H1 (cell line): ENCODE results near the gene OR2V2. TPM values are rescaled to one million over a fixed set of nuclear protein-coding genes. Genes with fewer than 3 reads are reported as not detected.
A peak's percentile ranks its signal among the peaks of the same experiment; 100 is the strongest.

ENCODE experiments used
- CTCF ChIA-PET: fragments of 300-600 bp; sonication (Branson Sonifier 250); formaldehyde crosslinking; loops from one replicate; lab custom pipeline; 2021; ENCODE audit not compliant: partially characterized antibody; lab: Charles Lee
- POLR2A ChIA-PET: fragments of 300-600 bp; sonication (Branson Sonifier 250); formaldehyde crosslinking; loops from one replicate; lab custom pipeline; 2021; ENCODE audit warnings: inconsistent platforms; ENCODE audit not compliant: partially characterized antibody; lab: Charles Lee
- DNase-seq, 2 experiments: peaks; one replicate each; pipeline versions ENCODE4 v3.0.0 to v3.0.0-alpha.2; 2010 to 2022; ENCODE audit warnings: low spot score in 2 of 2, low read depth in 1 of 2, mixed read lengths in 1 of 2
- FAIRE-seq: peaks from 2 replicates; lab custom pipeline; 2011; peaks lifted over from hg19 to GRCh38; lab: Jason Lieb, UNC
- H2AFZ ChIP-seq: 2 replicates; pipeline ENCODE4 v1.8.1; 2012; ENCODE audit warnings: low read length, inconsistent platforms
- H2AK5ac ChIP-seq: 2 replicates; pipeline ENCODE4 v1.6.1; 2013; ENCODE audit warnings: low read depth, low read length
- H2BK120ac ChIP-seq: replicated peaks from 2 replicates; pipeline ENCODE3; 2013; ENCODE audit warnings: low read depth, low read length, inconsistent platforms
- H2BK12ac ChIP-seq: 2 replicates; pipeline ENCODE4 v1.6.1; 2013; ENCODE audit warnings: low read depth, low read length
- H2BK15ac ChIP-seq: 2 replicates; pipeline ENCODE4 v1.6.1; 2013; ENCODE audit warnings: low read length
- H2BK20ac ChIP-seq: 2 replicates; pipeline ENCODE4 v1.6.1; 2013; ENCODE audit warnings: low read length
- H2BK5ac ChIP-seq: 2 replicates; pipeline ENCODE4 v1.6.1; 2013; ENCODE audit warnings: low read depth, low read length
- H3K14ac ChIP-seq: 2 replicates; pipeline ENCODE4 v1.6.1; 2013; ENCODE audit warnings: inconsistent platforms; ENCODE audit not compliant: insufficient read length
- H3K18ac ChIP-seq: 2 replicates; pipeline ENCODE4 v1.6.1; 2013; ENCODE audit warnings: low read length; ENCODE audit errors: extremely low read depth
- H3K23ac ChIP-seq: 2 replicates; pipeline ENCODE4 v1.6.1; 2013; ENCODE audit warnings: inconsistent platforms; ENCODE audit not compliant: insufficient read length
- H3K23me2 ChIP-seq: 2 replicates; pipeline ENCODE4 v1.6.1; 2013; ENCODE audit warnings: low read depth, low read length
- H3K27ac ChIP-seq: 2 replicates; pipeline ENCODE4 v1.6.1; 2011; ENCODE audit warnings: low read depth, low read length, inconsistent platforms
- H3K27me3 ChIP-seq, 4 experiments: replicated peaks in 1 of 4; 1 replicate in 1 of 4; 2 replicates in 3 of 4; pipeline versions ENCODE4 v1.6.1 to v1.8.1; 2011 to 2013; ENCODE audit warnings: low read length in 3 of 4, mild to moderate bottlenecking in 3 of 4, inconsistent platforms in 2 of 4, mixed read lengths in 2 of 4, moderate library complexity in 1 of 4; ENCODE audit not compliant: control insufficient read depth in 3 of 4, insufficient read depth in 3 of 4; ENCODE audit errors: extremely low read depth in 1 of 4
- H3K36me3 ChIP-seq, 4 experiments: 2 replicates each; pipeline versions ENCODE4 v1.6.1 to v1.8.1; 2011 to 2013; ENCODE audit warnings: mild to moderate bottlenecking in 4 of 4, low read length in 3 of 4, moderate library complexity in 2 of 4, control low read depth in 1 of 4, inconsistent platforms in 1 of 4; ENCODE audit not compliant: insufficient read depth in 4 of 4, control insufficient read depth in 2 of 4
- H3K4ac ChIP-seq: replicated peaks from 2 replicates; pipeline ENCODE3; 2013; ENCODE audit warnings: low read length, low read depth, mixed read lengths, inconsistent platforms; ENCODE audit not compliant: insufficient read length
- H3K4me1 ChIP-seq, 4 experiments: replicated peaks in 1 of 4; 1 replicate in 1 of 4; 2 replicates in 3 of 4; pipeline versions ENCODE4 v1.6.1 to v1.8.1; 2011 to 2013; ENCODE audit warnings: low read length in 3 of 4, inconsistent platforms in 2 of 4, mixed read lengths in 1 of 4; ENCODE audit not compliant: insufficient read depth in 4 of 4, control insufficient read depth in 3 of 4
- H3K4me2 ChIP-seq, 2 experiments: 2 replicates each; pipeline versions ENCODE4 v1.6.1 to v1.8.1; 2011 to 2013; ENCODE audit warnings: low read depth in 2 of 2, low read length in 2 of 2, control low read depth in 1 of 2, inconsistent platforms in 1 of 2, mild to moderate bottlenecking in 1 of 2; ENCODE audit not compliant: insufficient read depth in 1 of 2
- H3K4me3 ChIP-seq, 4 experiments: fragments of 200-600, 300-600 bp in 1 of 4; sonication (generic), shearing (Covaris generic), sonication (Bioruptor Twin) in 1 of 4; 2 replicates each; pipeline versions ENCODE4 v1.5.1 to v1.8.1; 2011 to 2016; ENCODE audit warnings: low read length in 4 of 4, low read depth in 3 of 4, control low read depth in 2 of 4, inconsistent platforms in 2 of 4, mild to moderate bottlenecking in 2 of 4, mixed read lengths in 1 of 4, moderate library complexity in 1 of 4; ENCODE audit not compliant: insufficient read depth in 2 of 4; ENCODE audit errors: extremely low read depth in 1 of 4
- H3K56ac ChIP-seq: replicated peaks from 2 replicates; pipeline ENCODE3; 2013; ENCODE audit warnings: low read depth, mild to moderate bottlenecking, mixed read lengths, low read length, inconsistent platforms; ENCODE audit not compliant: insufficient read length
- H3K79me1 ChIP-seq: 2 replicates; pipeline ENCODE4 v1.6.1; 2013; ENCODE audit warnings: low read depth, low read length, control low read depth
- H3K79me2 ChIP-seq, 2 experiments: 2 replicates each; pipeline versions ENCODE4 v1.6.1 to v1.8.1; 2012 to 2013; ENCODE audit warnings: low read length in 2 of 2, mild to moderate bottlenecking in 2 of 2, inconsistent platforms in 1 of 2; ENCODE audit not compliant: insufficient read depth in 2 of 2, control insufficient read depth in 1 of 2
- H3K9ac ChIP-seq, 4 experiments: replicated peaks in 1 of 4; 1 replicate in 1 of 4; 2 replicates in 3 of 4; pipeline versions ENCODE4 v1.6.1 to v1.8.1; 2011 to 2013; ENCODE audit warnings: low read depth in 3 of 4, low read length in 3 of 4, control low read depth in 2 of 4, mild to moderate bottlenecking in 2 of 4, moderate library complexity in 2 of 4, inconsistent platforms in 1 of 4; ENCODE audit errors: extremely low read depth in 1 of 4
- H3K9me3 ChIP-seq, 2 experiments: 2 replicates each; pipeline versions ENCODE4 v1.6.1 to v1.8.1; 2012 to 2013; ENCODE audit warnings: mild to moderate bottlenecking in 2 of 2, moderate library complexity in 2 of 2, control low read depth in 1 of 2, inconsistent platforms in 1 of 2, low read depth in 1 of 2, low read length in 1 of 2, mixed read lengths in 1 of 2; ENCODE audit not compliant: insufficient read depth in 2 of 2
- H4K20me1 ChIP-seq, 2 experiments: replicated peaks in 1 of 2; 2 replicates each; pipeline versions ENCODE3 to v1.8.1; 2011 to 2013; ENCODE audit warnings: inconsistent platforms in 2 of 2, low read length in 2 of 2, mild to moderate bottlenecking in 1 of 2; ENCODE audit not compliant: insufficient read depth in 2 of 2, control insufficient read depth in 1 of 2
- H4K5ac ChIP-seq: 2 replicates; pipeline ENCODE4 v1.6.1; 2013; ENCODE audit warnings: low read length, low read depth, mixed read lengths, inconsistent platforms; ENCODE audit not compliant: insufficient read length
- H4K8ac ChIP-seq: 2 replicates; pipeline ENCODE4 v1.8.0; 2013; ENCODE audit warnings: mild to moderate bottlenecking, moderate library complexity, low read length, inconsistent platforms; ENCODE audit not compliant: insufficient read depth; ENCODE audit errors: extremely low read depth
- H4K91ac ChIP-seq: replicated peaks from 2 replicates; pipeline ENCODE3; 2013; ENCODE audit warnings: low read length, mixed read lengths, inconsistent platforms; ENCODE audit not compliant: insufficient read length
- RXRA ChIP-seq: IDR thresholded peaks from 2 replicates; pipeline ENCODE4 v1.6.1; 2011; ENCODE audit warnings: low read depth, mild to moderate bottlenecking, low read length, moderate library complexity; ENCODE audit not compliant: insufficient read depth
- SUZ12 ChIP-seq: fragments of 200-600 bp; sonication (generic); IDR thresholded peaks from 2 replicates; pipeline ENCODE4 v1.6.1; 2012; ENCODE audit warnings: mild to moderate bottlenecking, inconsistent platforms, low read length, moderate library complexity, mixed read lengths
- WGBS, 2 experiments: shearing (Covaris generic) in 1 of 2; methylation state at CpG; one replicate each; pipeline versions ENCODE4 v1.1.6 to v1.1.7; 2013 to 2015; ENCODE audit warnings: low lambda C conversion rate in 2 of 2, mixed read lengths in 2 of 2, inconsistent platforms in 1 of 2, low coverage in 1 of 2, missing lambda C conversion rate in 1 of 2; ENCODE audit not compliant: insufficient replicate concordance in 2 of 2, insufficient coverage in 1 of 2, insufficient read length in 1 of 2; ENCODE audit errors: extremely low coverage in 1 of 2, missing lambda C conversion rate in 1 of 2; 5-methylcytosine and 5-hydroxymethylcytosine counted together
- polyA plus RNA-seq, 7 experiments: library from polyadenylated mRNA; depleted of rRNA in 3 of 7; stranded (reverse) in 5 of 7; unstranded in 2 of 7; fragments of >200 nt in 5 of 7; fragments of 200-250 nt in 2 of 7; gene quantifications; 1 replicate in 5 of 7; 2 replicates in 1 of 7; 4 replicates in 1 of 7; pipeline versions ENCODE4 v1.2.1 to v1.2.3, GENCODE V29; 2011 to 2013; ENCODE audit warnings: missing spikeins in 2 of 7, mixed read lengths in 2 of 7
- total RNA-seq: library from RNA; stranded (reverse); fragmentation: NEBNext Ultra II Directional; extraction: Animal tissue kit (Norgen Biotek cat#: 25700); gene quantifications from 2 replicates; pipeline ENCODE4 v1.2.1, GENCODE V29; 2021

The OR2V2 gene
- total and polyA plus RNA-seq, 2 of the 8 experiments (the other 6 are each of a cell fraction or from before 2014, with no cell fraction given): not detected

DNA sequence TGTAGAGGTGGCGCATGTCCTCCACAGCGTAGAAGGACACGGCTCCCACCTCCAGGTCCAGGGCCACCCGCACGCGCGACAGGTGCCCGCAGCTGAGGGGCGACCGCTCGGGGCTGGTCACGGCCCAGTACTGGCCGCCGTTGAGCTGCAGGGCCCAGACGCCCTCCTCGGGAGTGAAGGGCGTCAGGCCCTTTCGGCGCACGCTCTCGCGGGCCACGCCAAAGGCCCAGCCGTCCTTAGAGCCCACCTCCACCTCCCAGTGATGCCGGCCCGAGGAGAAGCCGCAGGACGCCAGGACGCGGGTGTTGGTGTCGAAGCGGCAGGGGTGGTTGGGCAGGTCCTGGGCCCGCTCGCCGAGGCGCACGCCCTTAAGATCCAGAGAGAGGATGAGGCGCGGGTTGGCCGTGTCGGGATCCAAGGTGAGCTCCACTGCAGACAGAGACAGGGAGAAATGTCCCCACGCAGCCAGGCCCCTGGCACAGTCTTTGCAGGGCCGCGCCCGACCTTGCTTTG lies 47.9 kb downstream of the OR2V2 start:
- Histone ChIP-seq H2BK15ac (no peak overlapping the region), H4K20me1 (peaks cover 2 to 4% of the 10 kb centered on the region in 2 experiments), H3K27ac (no peak overlapping the region), H2AFZ (no peak overlapping the region), H3K4me1 (peaks cover 9 to 27% (median 17%) of the 10 kb centered on the region in 4 experiments), H4K5ac (no peak overlapping the region), H3K27me3 (peaks cover 9 to 36% (median 21%) of the 10 kb centered on the region in 4 experiments), H3K36me3 (no peaks in the 10 kb centered on the region), H3K4me3 (no peak overlapping the region), H3K79me2 (no peaks in the 10 kb centered on the region), H3K4ac (no peak overlapping the region), H2BK20ac (no peak overlapping the region), H3K18ac (no peak overlapping the region), H2BK12ac (no peak overlapping the region), H3K56ac (no peak overlapping the region), H3K9me3 (no peaks in the 10 kb centered on the region), H2BK120ac (no peak overlapping the region), H2AK5ac (no peak overlapping the region), H3K9ac (no peak overlapping the region), H4K8ac (peak overlapping the region; percentile 3), H3K4me2 (no peak overlapping the region), H2BK5ac (no peak overlapping the region), H3K23ac (no peak overlapping the region), H4K91ac (no peak overlapping the region), H3K23me2 (peaks cover 15% of the 10 kb centered on the region), H3K79me1 (no peaks in the 10 kb centered on the region), H3K14ac (no peak overlapping the region)
- TF ChIP-seq SUZ12 (no peak), RXRA (no peak)
- ChIA-PET POLR2A (interaction anchor here (0.8 to 11.9 kb wide), 6 partner anchors 9 to 51 kb away, joined by 3 to 90 read pairs (median 4); partner anchors contain the start of genes RACK1 and TRIM7), CTCF (interaction anchor here (1.5 to 12.3 kb wide), 5 partner anchors 10 to 71 kb away, joined by 3 to 197 read pairs (median 9); partner anchors contain the start of genes RACK1 and TRIM7)
- DNase-seq (no peak), FAIRE-seq (no peak)
- 91% methylated on average over 42 of the region's 45 CpGs; no CpG with 5 or more reads in 1 of the 2 experiments for WGBS, 2 experiments
